Measurements from ENCODE around the gene CD63. TPM values are rescaled to one million over a fixed set of nuclear protein-coding genes. Genes with fewer than 3 reads are reported as not detected.

Gene CD63
- total RNA-seq, 1 experiment from 2014 or later: 581 TPM

GRCh38 chr12:55696796-55697462 is 31.9 kb downstream of the CD63 start:
- Histone ChIP-seq H3K4ac (ENCODE audit: low read depth, low read length) (no peak overlapping the region), H2BK12ac (ENCODE audit: insufficient read length, low read depth, low read length) (no peak overlapping the region), H4K91ac (ENCODE audit: insufficient read length, low read depth, low read length) (no peak overlapping the region), H2BK15ac (ENCODE audit: low read depth, low read length) (no peak overlapping the region), H3K9me3 (ENCODE audit: control insufficient read depth, low read depth, low read length) (no peaks in the 10 kb centered on the region), H4K5ac (ENCODE audit: insufficient read length, low read depth, low read length) (no peak overlapping the region), H3K27ac (ENCODE audit: insufficient read length, low read depth, low read length) (no peak overlapping the region), H3K23me2 (ENCODE audit: insufficient read length, low read depth, low read length, poor library complexity, severe bottlenecking) (no peaks in the 10 kb centered on the region), H3K18ac (ENCODE audit: insufficient read length, low read depth, low read length) (no peak overlapping the region), H3K4me2 (ENCODE audit: insufficient read depth, insufficient read length, low read length) (no peak overlapping the region), H3T11ph (ENCODE audit: low read length) (no peak overlapping the region), H4K20me1 (ENCODE audit: control insufficient read depth, insufficient read depth, insufficient read length) (no peaks in the 10 kb centered on the region), H2BK20ac (ENCODE audit: low read depth, low read length, poor library complexity, severe bottlenecking) (no peak overlapping the region), H3K14ac (ENCODE audit: insufficient read depth, low read length) (no peak overlapping the region), H2AFZ (ENCODE audit: low read length) (no peak overlapping the region), H4K8ac (replicated peaks; ENCODE audit: insufficient read length, low read depth, low read length) (no peak overlapping the region), H3K56ac (ENCODE audit: insufficient read length, low read depth, low read length) (no peak overlapping the region), H3K79me1 (ENCODE audit: insufficient read depth, low read depth, low read length, poor library complexity, severe bottlenecking) (no peaks in the 10 kb centered on the region), H2BK5ac (ENCODE audit: insufficient read length, low read length) (no peak overlapping the region), H3K79me2 (ENCODE audit: insufficient read depth, low read length) (no peaks in the 10 kb centered on the region), H3K23ac (ENCODE audit: insufficient read length, low read depth, low read length) (no peak overlapping the region), H2AK5ac (ENCODE audit: insufficient read length, low read length) (no peak overlapping the region), H3K27me3 (ENCODE audit: insufficient read depth, low read length) (no peaks in the 10 kb centered on the region; the same call in 1 of the 2 replicates), H3K4me1 (ENCODE audit: insufficient read depth, low read length) (no peaks in the 10 kb centered on the region), H3K9ac (ENCODE audit: extremely low read depth, insufficient read length, low read length) (no peak overlapping the region), H2BK120ac (ENCODE audit: low read depth, low read length, poor library complexity, severe bottlenecking) (no peak overlapping the region)
- no peak for TF ChIP-seq CTCF (conservative IDR thresholded peaks at IDR 0.05)
- H3K4me3 Mint-ChIP-seq: no peak overlapping the region
- no CpG with 5 or more reads among the region's 19 CpGs for WGBS (ENCODE audit: extremely low coverage, insufficient read length, low lambda C conversion rate)
- no peak overlapping the region for H3K27ac Mint-ChIP-seq
- no peak for DNase-seq
- H3K4me1 Mint-ChIP-seq: no peaks in the 10 kb centered on the region
- peaks cover 26 to 51% (median 47%) of the 10 kb centered on the region in 3 experiments for H3K36me3 Mint-ChIP-seq (ENCODE audit: insufficient read depth in 1 of 3, low read depth in 3 of 3)
- no peaks in the 10 kb centered on the region for H3K9me3 Mint-ChIP-seq
- no peaks in the 10 kb centered on the region for H3K27me3 Mint-ChIP-seq (ENCODE audit: low read depth)

Data from H9 (cell line).